Measurements from ENCODE around the gene ZNF236. TPM values are rescaled to one million over a fixed set of nuclear protein-coding genes. Genes with fewer than 3 reads are reported as not detected.
"Not testable (repeated sequence)": the region's sequence is repeated elsewhere in the genome, so short reads cannot be mapped to it uniquely, and the experiment has no call there.

Gene ZNF236
- total and polyA plus RNA-seq, 2 experiments from 2014 or later: 5.8 to 13.1 TPM

GRCh38 chr18:76988827-76989646 is 166.7 kb downstream of the ZNF236 start:
- H3K9me3 ChIP-seq (ENCODE audit: low read depth): no peaks in the 10 kb centered on the region
- no peak overlapping the region for H3K27ac ChIP-seq
- DNase-seq (ENCODE audit: low read depth in 1 of 2, low spot score in 1 of 2): no peak
- H3K4me3 ChIP-seq: no peak overlapping the region
- no peaks in the 10 kb centered on the region for H3K4me1 ChIP-seq (ENCODE audit: low read depth)
- TF ChIP-seq, protein P1, sequence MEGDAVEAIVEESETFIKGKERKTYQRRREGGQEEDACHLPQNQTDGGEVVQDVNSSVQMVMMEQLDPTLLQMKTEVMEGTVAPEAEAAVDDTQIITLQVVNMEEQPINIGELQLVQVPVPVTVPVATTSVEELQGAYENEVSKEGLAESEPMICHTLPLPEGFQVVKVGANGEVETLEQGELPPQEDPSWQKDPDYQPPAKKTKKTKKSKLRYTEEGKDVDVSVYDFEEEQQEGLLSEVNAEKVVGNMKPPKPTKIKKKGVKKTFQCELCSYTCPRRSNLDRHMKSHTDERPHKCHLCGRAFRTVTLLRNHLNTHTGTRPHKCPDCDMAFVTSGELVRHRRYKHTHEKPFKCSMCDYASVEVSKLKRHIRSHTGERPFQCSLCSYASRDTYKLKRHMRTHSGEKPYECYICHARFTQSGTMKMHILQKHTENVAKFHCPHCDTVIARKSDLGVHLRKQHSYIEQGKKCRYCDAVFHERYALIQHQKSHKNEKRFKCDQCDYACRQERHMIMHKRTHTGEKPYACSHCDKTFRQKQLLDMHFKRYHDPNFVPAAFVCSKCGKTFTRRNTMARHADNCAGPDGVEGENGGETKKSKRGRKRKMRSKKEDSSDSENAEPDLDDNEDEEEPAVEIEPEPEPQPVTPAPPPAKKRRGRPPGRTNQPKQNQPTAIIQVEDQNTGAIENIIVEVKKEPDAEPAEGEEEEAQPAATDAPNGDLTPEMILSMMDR (IDR thresholded peaks at IDR 0.05; ENCODE audit: low read depth, low read length): no peak
- no peaks in the 10 kb centered on the region for H3K27me3 ChIP-seq
- no peaks in the 10 kb centered on the region for H3K36me3 ChIP-seq

DNA sequence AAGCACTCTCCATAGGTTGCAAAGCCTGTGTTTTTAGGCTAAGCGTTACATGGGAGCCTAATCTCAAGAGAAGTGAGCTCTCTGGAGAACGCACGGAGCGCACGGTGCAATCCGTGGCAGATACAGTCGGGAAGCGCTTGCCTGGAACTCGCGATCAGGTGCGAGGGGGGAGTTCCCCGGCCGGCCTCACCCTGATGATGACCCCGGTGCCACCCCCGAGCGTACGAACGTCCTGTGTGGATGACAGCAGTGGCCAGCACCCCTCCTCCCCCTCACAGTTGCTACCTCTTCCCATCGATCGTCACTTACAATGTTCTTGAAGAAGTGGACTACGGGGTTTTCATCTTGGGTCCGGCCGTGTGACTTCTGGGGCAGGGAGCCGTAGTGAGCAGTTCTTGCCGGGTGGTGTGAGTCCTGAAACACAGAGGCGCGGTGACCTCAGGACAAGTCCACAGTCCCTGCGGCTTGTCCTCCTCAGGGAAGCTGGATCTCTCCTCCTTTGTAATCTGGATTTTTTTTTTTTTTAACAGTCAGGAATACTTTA is 167.4 kb downstream of the ZNF236 start:
- TF ChIP-seq, protein P1 (IDR thresholded peaks at IDR 0.05; ENCODE audit: low read depth, low read length): no peak
- no peaks in the 10 kb centered on the region for H3K9me3 ChIP-seq (ENCODE audit: low read depth)

DNA sequence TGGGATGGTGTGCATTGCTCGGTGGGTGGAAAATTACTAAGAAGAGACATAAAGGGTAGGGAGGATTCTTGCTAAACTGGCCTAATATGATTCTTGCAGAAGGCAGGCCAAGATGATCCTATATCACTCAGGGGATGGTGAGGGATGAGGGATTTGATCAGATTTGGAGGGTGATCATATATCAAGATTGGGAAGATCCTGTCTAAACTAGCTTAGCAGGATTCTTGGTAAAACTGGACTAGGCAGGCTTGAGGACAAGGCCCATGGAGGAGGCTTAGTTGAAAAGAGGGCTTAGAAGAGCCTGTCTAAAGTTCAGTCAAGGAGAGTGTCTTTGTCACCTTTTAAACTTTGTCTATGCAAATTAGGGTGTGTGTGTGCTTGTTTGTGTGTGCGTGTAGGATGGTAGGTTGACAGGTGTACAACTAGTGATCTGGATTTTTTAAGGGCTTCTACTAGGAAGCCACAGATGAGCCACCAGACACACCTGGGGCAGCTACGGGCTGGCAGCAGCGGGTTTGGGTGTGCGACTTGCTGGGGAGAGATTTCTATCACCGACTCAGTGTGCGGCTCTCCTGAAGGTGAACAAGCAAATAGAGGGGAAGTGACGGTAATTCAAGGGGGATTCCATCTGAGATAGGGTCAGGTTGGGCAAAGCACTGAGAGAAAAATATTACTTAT is 168.1 kb downstream of the ZNF236 start:
- not testable (repeated sequence) for H3K4me3 ChIP-seq; H3K9me3 ChIP-seq (ENCODE audit: low read depth); H3K36me3 ChIP-seq; H3K27ac ChIP-seq; DNase-seq (ENCODE audit: low read depth in 1 of 2, low spot score in 1 of 2); H3K27me3 ChIP-seq; H3K4me1 ChIP-seq (ENCODE audit: low read depth)

More for the DNA sequence above, 167.4 kb downstream of the ZNF236 start:
- Histone ChIP-seq H3K36me3 (no peaks in the 10 kb centered on the region), H3K27ac (no peak overlapping the region), H3K4me1 (ENCODE audit: low read depth) (no peaks in the 10 kb centered on the region), H3K27me3 (no peaks in the 10 kb centered on the region), H3K4me3 (no peak overlapping the region)
- DNase-seq (ENCODE audit: low read depth in 1 of 2, low spot score in 1 of 2): no peak

DNA sequence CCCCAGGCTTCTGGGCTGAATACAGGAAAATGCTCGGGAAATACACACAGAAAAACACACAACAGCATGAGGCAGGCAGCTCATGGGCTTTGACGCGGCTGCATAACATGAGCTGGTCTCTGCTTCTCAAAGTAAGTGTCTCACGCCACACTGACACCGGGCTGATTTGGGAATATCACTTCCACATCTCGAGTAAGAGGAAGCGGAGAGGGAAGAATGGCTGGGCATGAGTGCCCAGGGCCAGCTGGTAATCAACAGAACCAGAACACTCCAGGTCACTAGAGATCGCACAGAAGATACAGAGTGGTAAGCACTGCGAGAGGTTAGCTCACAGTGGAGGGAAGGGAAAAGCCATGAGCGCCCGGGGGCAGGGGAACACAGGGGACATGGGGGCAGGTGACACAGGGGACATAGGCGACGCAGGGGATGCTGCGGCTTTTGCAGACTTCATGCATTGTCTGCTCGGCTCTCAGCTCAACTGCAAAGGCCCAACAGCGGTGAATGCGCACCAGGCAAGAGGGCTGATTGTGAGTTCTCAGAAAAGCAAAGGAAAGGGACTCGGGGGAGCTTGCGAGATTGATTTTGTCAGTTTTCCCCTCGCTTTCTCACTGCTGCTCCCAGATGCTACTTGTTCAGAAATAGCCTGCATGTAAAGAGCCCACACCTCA is 168.8 kb downstream of the ZNF236 start:
- Histone ChIP-seq H3K27me3 (no peaks in the 10 kb centered on the region), H3K27ac (no peak overlapping the region), H3K4me3 (no peak overlapping the region), H3K36me3 (no peaks in the 10 kb centered on the region), H3K9me3 (ENCODE audit: low read depth) (no peaks in the 10 kb centered on the region), H3K4me1 (ENCODE audit: low read depth) (no peaks in the 10 kb centered on the region)
- TF ChIP-seq, protein P1 (IDR thresholded peaks at IDR 0.05; ENCODE audit: low read depth, low read length): no peak
- DNase-seq (ENCODE audit: low read depth in 1 of 2, low spot score in 1 of 2): no peak

- no peak for DNase-seq (ENCODE audit: low read depth in 1 of 2, low spot score in 1 of 2)
- TF ChIP-seq, protein P1 (IDR thresholded peaks at IDR 0.05; ENCODE audit: low read depth, low read length): no peak
- Histone ChIP-seq H3K4me1 (ENCODE audit: low read depth) (no peaks in the 10 kb centered on the region), H3K27ac (no peak overlapping the region), H3K9me3 (ENCODE audit: low read depth) (no peaks in the 10 kb centered on the region), H3K36me3 (no peaks in the 10 kb centered on the region), H3K27me3 (no peaks in the 10 kb centered on the region), H3K4me3 (no peak overlapping the region)
Measured at GRCh38 chr18:76992226-76993084, 170.1 kb downstream of the ZNF236 start.

Data from cardiac muscle cell (in vitro differentiated cells and primary cell).